GM12878 (cell line): ENCODE data around the gene RNF130. TPM values are rescaled to one million over a fixed set of nuclear protein-coding genes. Genes with fewer than 3 reads are reported as not detected.

Experiments
- ATAC-seq: fragments of 200-7000 bp; cut with Tn5 transposase; 3 replicates; pipeline ENCODE4 v1.9.1; 2020; ENCODE audit warnings: mild to moderate bottlenecking, moderate library complexity
- BruUV-seq: library from RNA; stranded (reverse); fragments of 400-500 nt; replicated peaks from 2 replicates; lab custom pipeline; 2021; lab: Mats Ljungman, UMichigan
- CTCF ChIA-PET: fragments of 300-600 bp; sonication (Branson Sonifier 250); formaldehyde crosslinking; extraction: SDS; loops from one replicate; lab custom pipeline; 2021; ENCODE audit warnings: inconsistent platforms; lab: Yijun Ruan, JAX
- POLR2A ChIA-PET: fragments of 350-600 bp; formaldehyde crosslinking; extraction: SDS; loops from one replicate; lab custom pipeline; 2021; ENCODE audit warnings: inconsistent platforms; lab: Charles Lee
- RAD21 ChIA-PET: fragments of 300-600 bp; sonication (Branson Sonifier 250); formaldehyde crosslinking; loops from one replicate; lab custom pipeline; 2023; ENCODE audit warnings: antibody characterized with exemption; ENCODE audit not compliant: unreplicated experiment; lab: Charles Lee
- SMC1A ChIA-PET: fragments of 300-600 bp; sonication (Branson Sonifier 250); formaldehyde crosslinking; loops from one replicate; lab custom pipeline; 2023; ENCODE audit not compliant: unreplicated experiment, uncharacterized antibody; lab: Charles Lee
- DNase-seq: peaks from one replicate; pipeline ENCODE4 v3.0.0-alpha.2; 2011; ENCODE audit warnings: low read depth, low spot score
- FAIRE-seq: peaks from 3 replicates; lab custom pipeline; 2011; peaks lifted over from hg19 to GRCh38; lab: Jason Lieb, UNC
- H2AFZ ChIP-seq: 2 replicates; pipeline ENCODE4 v1.6.0; 2011; ENCODE audit warnings: low read depth, low read length, control low read depth; ENCODE audit not compliant: control insufficient read depth
- H3K27ac ChIP-seq: 2 replicates; pipeline ENCODE4 v1.5.1; 2011; ENCODE audit warnings: control low read depth; ENCODE audit not compliant: control insufficient read depth, insufficient read depth
- H3K27me3 ChIP-seq, 2 experiments: replicated peaks in 1 of 2; 2 replicates each; pipeline versions ENCODE4 v1.6.0 to v1.6.1; 2011; ENCODE audit warnings: low read length in 1 of 2; ENCODE audit not compliant: control insufficient read depth in 2 of 2, insufficient read depth in 2 of 2
- H3K36me3 ChIP-seq, 2 experiments: 2 replicates each; pipeline ENCODE4 v1.5.1; 2011; ENCODE audit warnings: low read length in 1 of 2; ENCODE audit not compliant: control insufficient read depth in 2 of 2, insufficient read depth in 2 of 2
- H3K4me1 ChIP-seq: 2 replicates; pipeline ENCODE4 v1.6.1; 2011; ENCODE audit warnings: mild to moderate bottlenecking, low read length, moderate library complexity, mixed read lengths; ENCODE audit not compliant: control insufficient read depth, insufficient read depth
- H3K4me2 ChIP-seq: 2 replicates; pipeline ENCODE4 v1.6.0; 2011; ENCODE audit warnings: control low read depth; ENCODE audit not compliant: control insufficient read depth, insufficient read depth
- H3K4me3 ChIP-seq: fragments of 200-600 bp; sonication (generic); 2 replicates; pipeline ENCODE4 v1.5.1; 2016
- H3K79me2 ChIP-seq: 2 replicates; pipeline ENCODE4 v1.6.0; 2011; ENCODE audit warnings: low read length; ENCODE audit not compliant: control insufficient read depth, insufficient read depth
- H3K9ac ChIP-seq: 2 replicates; pipeline ENCODE4 v1.8.0; 2011; ENCODE audit warnings: low read length, control low read depth, mixed read lengths; ENCODE audit not compliant: control insufficient read depth, insufficient read depth
- H3K9me3 ChIP-seq: replicated peaks from 3 replicates; pipeline ENCODE4 v1.5.1; 2011; ENCODE audit warnings: mild to moderate bottlenecking, low read length; ENCODE audit not compliant: control insufficient read depth, insufficient read depth
- H4K20me1 ChIP-seq: 2 replicates; pipeline ENCODE4 v1.6.0; 2011; ENCODE audit not compliant: control insufficient read depth, insufficient read depth
- CBX3 ChIP-seq: fragments of 200-600 bp; sonication (generic); IDR thresholded peaks from 2 replicates; pipeline ENCODE4 v1.6.1; 2016; ENCODE audit warnings: low read depth, borderline replicate concordance
- CHD4 ChIP-seq: fragments of 200-600 bp; sonication (generic); IDR thresholded peaks from 2 replicates; pipeline ENCODE4 v1.6.1; 2016; ENCODE audit warnings: mild to moderate bottlenecking
- FOS ChIP-seq: IDR thresholded peaks from 3 replicates; pipeline ENCODE4 v1.6.1; 2011; ENCODE audit warnings: borderline replicate concordance; ENCODE audit not compliant: insufficient read length; ENCODE audit errors: extremely low read depth
- HDAC2 ChIP-seq: fragments of 200-600 bp; sonication (generic); IDR thresholded peaks from 2 replicates; pipeline ENCODE4 v1.6.1; 2017
- IKZF1 ChIP-seq: fragments of 450-650 bp; conservative IDR thresholded peaks from 2 replicates; pipeline ENCODE4 v1.6.1; 2017; ENCODE audit warnings: antibody characterized with exemption, mild to moderate bottlenecking
- JUNB ChIP-seq: IDR thresholded peaks from 2 replicates; pipeline ENCODE4 v1.6.1; 2016; ENCODE audit warnings: antibody characterized with exemption, mild to moderate bottlenecking
- KAT2A ChIP-seq: conservative IDR thresholded peaks from 2 replicates; pipeline ENCODE4 v1.6.1; 2011; ENCODE audit warnings: low read depth, low read length; ENCODE audit not compliant: control insufficient read depth
- NBN ChIP-seq: fragments of 450-650 bp; IDR thresholded peaks from 2 replicates; pipeline ENCODE4 v1.6.1; 2016
- NFYA ChIP-seq: IDR thresholded peaks from 2 replicates; pipeline ENCODE4 v1.6.1; 2011; ENCODE audit warnings: low read depth, mild to moderate bottlenecking, low read length, improper control_type of control experiment, borderline replicate concordance
- POLR2AphosphoS5 ChIP-seq: IDR thresholded peaks from 2 replicates; pipeline ENCODE4 v1.6.1; 2011; ENCODE audit warnings: mild to moderate bottlenecking, low read length, inconsistent platforms
- RAD21 ChIP-seq: IDR thresholded peaks from 2 replicates; pipeline ENCODE4 v1.6.1; 2011; ENCODE audit warnings: mild to moderate bottlenecking, low read depth, low read length, moderate library complexity; ENCODE audit not compliant: insufficient read depth
- SIN3A ChIP-seq: IDR thresholded peaks from 2 replicates; pipeline ENCODE4 v1.6.1; 2012; ENCODE audit warnings: low read depth, low read length, improper control_type of control experiment
- SIX5 ChIP-seq: IDR thresholded peaks from 2 replicates; pipeline ENCODE4 v1.6.1; 2011; ENCODE audit warnings: mild to moderate bottlenecking, low read depth, low read length, moderate library complexity; ENCODE audit not compliant: severe bottlenecking
- TBL1XR1 ChIP-seq: IDR thresholded peaks from 2 replicates; pipeline ENCODE4 v1.6.1; 2012; ENCODE audit warnings: low read depth, low read length, improper control_type of control experiment
- ZBED1 ChIP-seq: IDR thresholded peaks from 2 replicates; pipeline ENCODE4 v1.6.1; 2016; ENCODE audit warnings: borderline replicate concordance
- ZNF207 ChIP-seq: fragments of 450-650 bp; IDR thresholded peaks from 2 replicates; pipeline ENCODE4 v1.6.1; 2014; ENCODE audit warnings: antibody characterized with exemption, mild to moderate bottlenecking, borderline replicate concordance
- WGBS: methylation state at CpG from one replicate; pipeline ENCODE4 v1.1.6; 2016; ENCODE audit warnings: low lambda C conversion rate; ENCODE audit not compliant: insufficient replicate concordance, insufficient coverage; ENCODE audit errors: missing lambda C conversion rate; 5-methylcytosine and 5-hydroxymethylcytosine counted together
- in situ Hi-C: fragments of 300-500 bp; cut with MboI; formaldehyde crosslinking; loops from 9 replicates; pipeline ENCODE4 v1.14.3; 2018; ENCODE audit warnings: mixed read lengths
- intact Hi-C: fragments of 100-400 bp; cut with micrococcal nuclease; formaldehyde crosslinking; loops from one replicate; pipeline ENCODE4 v1.14.2; 2022; ENCODE audit not compliant: unreplicated experiment
- polyA plus RNA-seq, 11 experiments: library from polyadenylated mRNA; depleted of rRNA in 4 of 11; unstranded in 6 of 11; stranded (reverse) in 5 of 11; fragments of >200 nt; fragmentation: Nextera tagmentation in 4 of 11; fragmentation: Illumina TruSeq in 1 of 11; extraction: Ambion mirVana in 4 of 11; extraction: Trizol in 1 of 11; gene quantifications; 1 replicate in 1 of 11; 2 replicates in 10 of 11; pipeline versions ENCODE4 v1.2.1 to v1.2.3, GENCODE V29; 2011 to 2016; ENCODE audit warnings: inconsistent platforms in 2 of 11, missing spikeins in 2 of 11, low read depth in 1 of 11
- total RNA-seq, 4 experiments: library from RNA; depleted of rRNA in 3 of 4; stranded (reverse); fragments of >200 nt in 3 of 4; fragmentation: Illumina TruSeq in 1 of 4; extraction: Trizol in 1 of 4; gene quantifications; 2 replicates each; pipeline versions ENCODE4 v1.2.1 to v1.2.3, GENCODE V29; 2013 to 2021
- TF ChIP-seq, protein P1 (sequence below): fragments of 150-350 bp; IDR thresholded peaks from 2 replicates; pipeline ENCODE4 v1.6.1; 2016; ENCODE audit warnings: low read depth, low read length
- TF ChIP-seq, protein P2 (sequence below): fragments of 450-650 bp; IDR thresholded peaks from 2 replicates; pipeline ENCODE4 v1.6.1; 2017; ENCODE audit warnings: mild to moderate bottlenecking
- TF ChIP-seq, protein P3 (sequence below): IDR thresholded peaks from 2 replicates; pipeline ENCODE4 v1.6.1; 2012; ENCODE audit warnings: low read depth, low read length, improper control_type of control experiment

RNF130 gene
- total and polyA plus RNA-seq, 10 of the 15 experiments (the other 5 are each of a cell fraction or from before 2014, with no cell fraction given) = 0.04 to 0.36 (median 0.11) TPM; not detected in 1

DNA sequence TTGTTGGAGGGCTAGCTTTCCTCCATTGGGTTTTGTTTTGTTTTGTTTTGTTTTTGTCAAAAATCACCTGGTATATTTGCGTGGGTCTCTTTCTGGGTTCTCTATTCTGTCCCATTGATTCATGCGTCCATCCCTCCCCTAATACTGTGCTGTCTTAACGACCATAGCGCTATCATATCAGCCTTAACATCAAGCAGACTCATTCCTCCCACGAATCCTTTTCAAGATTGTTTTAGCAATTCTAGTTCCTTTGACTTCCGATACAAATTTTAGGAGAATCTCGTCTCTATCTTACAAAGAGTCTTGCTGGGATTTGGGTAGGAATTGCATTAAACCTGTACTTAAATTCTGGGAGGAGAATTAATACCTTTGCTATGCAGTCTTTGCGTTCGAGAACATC is 31.1 kb upstream of the RNF130 start (continued):
- TF ChIP-seq, protein P1, sequence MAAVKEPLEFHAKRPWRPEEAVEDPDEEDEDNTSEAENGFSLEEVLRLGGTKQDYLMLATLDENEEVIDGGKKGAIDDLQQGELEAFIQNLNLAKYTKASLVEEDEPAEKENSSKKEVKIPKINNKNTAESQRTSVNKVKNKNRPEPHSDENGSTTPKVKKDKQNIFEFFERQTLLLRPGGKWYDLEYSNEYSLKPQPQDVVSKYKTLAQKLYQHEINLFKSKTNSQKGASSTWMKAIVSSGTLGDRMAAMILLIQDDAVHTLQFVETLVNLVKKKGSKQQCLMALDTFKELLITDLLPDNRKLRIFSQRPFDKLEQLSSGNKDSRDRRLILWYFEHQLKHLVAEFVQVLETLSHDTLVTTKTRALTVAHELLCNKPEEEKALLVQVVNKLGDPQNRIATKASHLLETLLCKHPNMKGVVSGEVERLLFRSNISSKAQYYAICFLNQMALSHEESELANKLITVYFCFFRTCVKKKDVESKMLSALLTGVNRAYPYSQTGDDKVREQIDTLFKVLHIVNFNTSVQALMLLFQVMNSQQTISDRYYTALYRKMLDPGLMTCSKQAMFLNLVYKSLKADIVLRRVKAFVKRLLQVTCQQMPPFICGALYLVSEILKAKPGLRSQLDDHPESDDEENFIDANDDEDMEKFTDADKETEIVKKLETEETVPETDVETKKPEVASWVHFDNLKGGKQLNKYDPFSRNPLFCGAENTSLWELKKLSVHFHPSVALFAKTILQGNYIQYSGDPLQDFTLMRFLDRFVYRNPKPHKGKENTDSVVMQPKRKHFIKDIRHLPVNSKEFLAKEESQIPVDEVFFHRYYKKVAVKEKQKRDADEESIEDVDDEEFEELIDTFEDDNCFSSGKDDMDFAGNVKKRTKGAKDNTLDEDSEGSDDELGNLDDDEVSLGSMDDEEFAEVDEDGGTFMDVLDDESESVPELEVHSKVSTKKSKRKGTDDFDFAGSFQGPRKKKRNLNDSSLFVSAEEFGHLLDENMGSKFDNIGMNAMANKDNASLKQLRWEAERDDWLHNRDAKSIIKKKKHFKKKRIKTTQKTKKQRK = no peak
- TF ChIP-seq NBN (no peak), HDAC2 (no peak), IKZF1 (no peak)
- TF ChIP-seq, protein P2, sequence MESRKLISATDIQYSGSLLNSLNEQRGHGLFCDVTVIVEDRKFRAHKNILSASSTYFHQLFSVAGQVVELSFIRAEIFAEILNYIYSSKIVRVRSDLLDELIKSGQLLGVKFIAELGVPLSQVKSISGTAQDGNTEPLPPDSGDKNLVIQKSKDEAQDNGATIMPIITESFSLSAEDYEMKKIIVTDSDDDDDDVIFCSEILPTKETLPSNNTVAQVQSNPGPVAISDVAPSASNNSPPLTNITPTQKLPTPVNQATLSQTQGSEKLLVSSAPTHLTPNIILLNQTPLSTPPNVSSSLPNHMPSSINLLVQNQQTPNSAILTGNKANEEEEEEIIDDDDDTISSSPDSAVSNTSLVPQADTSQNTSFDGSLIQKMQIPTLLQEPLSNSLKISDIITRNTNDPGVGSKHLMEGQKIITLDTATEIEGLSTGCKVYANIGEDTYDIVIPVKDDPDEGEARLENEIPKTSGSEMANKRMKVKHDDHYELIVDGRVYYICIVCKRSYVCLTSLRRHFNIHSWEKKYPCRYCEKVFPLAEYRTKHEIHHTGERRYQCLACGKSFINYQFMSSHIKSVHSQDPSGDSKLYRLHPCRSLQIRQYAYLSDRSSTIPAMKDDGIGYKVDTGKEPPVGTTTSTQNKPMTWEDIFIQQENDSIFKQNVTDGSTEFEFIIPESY = no peak

DNA sequence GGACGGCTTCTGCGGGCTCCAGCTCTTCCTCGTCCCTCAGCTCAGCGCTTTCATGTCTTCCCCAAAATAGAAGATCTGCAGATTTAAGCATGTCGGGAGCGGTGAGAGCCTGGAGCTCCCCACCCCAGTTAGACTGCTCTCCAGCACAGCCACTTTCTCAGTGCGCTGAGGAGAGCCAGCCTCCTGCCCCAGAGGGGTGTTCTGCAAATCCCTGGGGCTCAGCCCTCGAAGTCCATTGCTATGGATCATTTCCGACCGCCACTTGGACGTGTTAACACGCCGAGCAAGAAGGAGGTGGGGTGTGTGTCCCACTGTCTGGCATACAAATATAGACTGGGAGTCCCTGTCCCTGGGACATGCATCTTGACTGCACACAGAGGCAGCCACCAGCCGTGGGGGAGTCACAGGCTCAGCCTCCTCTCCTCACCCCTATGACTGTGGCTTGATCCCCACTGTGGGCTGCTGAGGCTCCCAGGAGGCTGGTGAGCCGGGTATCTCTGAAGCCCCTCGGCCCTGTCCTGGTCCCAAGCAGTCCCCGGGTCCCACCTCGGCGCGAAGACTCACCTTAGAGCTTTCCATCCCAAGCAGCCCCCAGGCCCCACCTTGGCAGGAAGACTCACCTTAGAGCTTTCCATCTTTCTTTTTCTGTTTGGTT is 30.0 kb upstream of the RNF130 start:
- no peak for FAIRE-seq

More for the DNA sequence above, 30.0 kb upstream of the RNF130 start:
- ChIA-PET SMC1A (no interaction called here), POLR2A (no interaction called here), RAD21 (no interaction called here), CTCF (no interaction called here)
- intact Hi-C loops = no loop called here
- TF ChIP-seq CBX3 (no peak), CHD4 (no peak), RAD21 (no peak), JUNB (no peak), SIN3A (no peak), ZNF207 (no peak), POLR2AphosphoS5 (no peak), TBL1XR1 (no peak), SIX5 (no peak), KAT2A (no peak), FOS (no peak), NFYA (no peak), ZBED1 (no peak)
- TF ChIP-seq, protein P3, sequence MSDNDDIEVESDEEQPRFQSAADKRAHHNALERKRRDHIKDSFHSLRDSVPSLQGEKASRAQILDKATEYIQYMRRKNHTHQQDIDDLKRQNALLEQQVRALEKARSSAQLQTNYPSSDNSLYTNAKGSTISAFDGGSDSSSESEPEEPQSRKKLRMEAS = no peak
- ATAC-seq (no peak), DNase-seq (no peak)
- no peaks in the 10 kb centered on the region for H3K27me3 ChIP-seq
- no peak overlapping the region for H3K9ac ChIP-seq
- no TSS peak for BruUV-seq
- H3K27ac ChIP-seq = no peak overlapping the region
- in situ Hi-C loops = no loop called here
- H3K4me2 ChIP-seq = no peak overlapping the region
- WGBS = 68% methylated on average over 20 of the region's 20 CpGs
- no peak overlapping the region for H3K4me3 ChIP-seq
- no peaks in the 10 kb centered on the region for H3K79me2 ChIP-seq
- no peak overlapping the region for H2AFZ ChIP-seq
- H4K20me1 ChIP-seq = no peaks in the 10 kb centered on the region
- no peaks in the 10 kb centered on the region for H3K4me1 ChIP-seq
- H3K9me3 ChIP-seq = no peaks in the 10 kb centered on the region
- H3K36me3 ChIP-seq = no peaks in the 10 kb centered on the region
